ENCODE measurements around the gene NACC2. TPM values are rescaled to one million over a fixed set of nuclear protein-coding genes. Genes with fewer than 3 reads are reported as not detected.

The NACC2 gene
- polyA plus RNA-seq, 1 of the 3 experiments (the other 2 are of a cell fraction), result 22.1 TPM

GRCh38 chr9:136142414-136142796 lies 47.3 kb upstream of the NACC2 start:
- DNase-seq, result no peak
- Histone ChIP-seq H3K36me3 (replicated peaks in 1 of 2; ENCODE audit: control insufficient read depth in 1 of 2, insufficient read depth in 2 of 2, low read length in 1 of 2) (no peaks in the 10 kb centered on the region), H3K4me1 (ENCODE audit: control insufficient read depth in 1 of 2, insufficient read depth in 2 of 2, low read depth in 1 of 2, low read length in 1 of 2) (peaks cover 0 to 3% of the 10 kb centered on the region in 2 experiments; a peak in 1 of 4 replicates), H3K9ac (no peak overlapping the region), H3K79me2 (ENCODE audit: insufficient read depth) (no peaks in the 10 kb centered on the region), H4K20me1 (ENCODE audit: insufficient read depth) (no peaks in the 10 kb centered on the region), H3K4me3 (ENCODE audit: low read depth in 2 of 2, low read length in 1 of 2) (no peak overlapping the region), H3K27me3 (ENCODE audit: insufficient read depth) (peaks cover 36% of the 10 kb centered on the region), H3K9me2 (no peaks in the 10 kb centered on the region), H3K9me3 (no peaks in the 10 kb centered on the region), H3K27ac (ENCODE audit: low read depth in 2 of 2, low read length in 1 of 2) (no peak overlapping the region), H2AFZ (ENCODE audit: low read depth) (no peak overlapping the region), H3F3A (replicated peaks; ENCODE audit: insufficient read depth) (no peaks in the 10 kb centered on the region), H3K4me2 (no peak overlapping the region)
- no peak for TF ChIP-seq TCF12 (IDR thresholded peaks at IDR 0.05)
- TF ChIP-seq RFX5 (IDR thresholded peaks at IDR 0.05; ENCODE audit: low read length), result no peak
- no peak for TF ChIP-seq USF2 (IDR thresholded peaks at IDR 0.05; ENCODE audit: borderline replicate concordance, low read depth, low read length)
- no peak for TF ChIP-seq POLR2AphosphoS5 (IDR thresholded peaks at IDR 0.05; ENCODE audit: low read depth, low read length)
- no peak for TF ChIP-seq NFIC (IDR thresholded peaks at IDR 0.05; ENCODE audit: borderline replicate concordance)
- no peak for TF ChIP-seq ELF1 (IDR thresholded peaks at IDR 0.05)
- TF ChIP-seq CTCF (IDR thresholded peaks at IDR 0.05), result no peak
- TF ChIP-seq MXI1 (IDR thresholded peaks at IDR 0.05; ENCODE audit: low read depth, low read length), result no peak
- no peak for TF ChIP-seq MEF2A (IDR thresholded peaks at IDR 0.05; ENCODE audit: borderline replicate concordance, low read depth)
- TF ChIP-seq FOSL2 (IDR thresholded peaks at IDR 0.05; ENCODE audit: borderline replicate concordance, low read depth), result no peak
- no peak for TF ChIP-seq USF1 (IDR thresholded peaks at IDR 0.05; ENCODE audit: borderline replicate concordance, low read depth)
- no peak for TF ChIP-seq FOXM1 (IDR thresholded peaks at IDR 0.05; ENCODE audit: low read depth)
- no peak for TF ChIP-seq TAF1 (IDR thresholded peaks at IDR 0.05; ENCODE audit: borderline replicate concordance, low read depth, low read length)
- no peak for TF ChIP-seq NRF1 (IDR thresholded peaks at IDR 0.05; ENCODE audit: low read depth, low read length)
- no peak for TF ChIP-seq SMC3 (IDR thresholded peaks at IDR 0.05; ENCODE audit: low read depth, low read length)
- no peak for TF ChIP-seq RCOR1 (IDR thresholded peaks at IDR 0.05; ENCODE audit: low read length)
- no peak for TF ChIP-seq ZBTB33 (IDR thresholded peaks at IDR 0.05; ENCODE audit: borderline replicate concordance, low read depth)
- TF ChIP-seq YY1 (IDR thresholded peaks at IDR 0.05; ENCODE audit: low read depth), result no peak
- TF ChIP-seq SIN3A (IDR thresholded peaks at IDR 0.05; ENCODE audit: borderline replicate concordance, low read depth, low read length), result no peak
- no peak for TF ChIP-seq IRF3 (IDR thresholded peaks at IDR 0.05; ENCODE audit: low read depth, low read length)
- POLR2A ChIA-PET, result no interaction called here
- WGBS (ENCODE audit: low lambda C conversion rate), result 86% methylated on average over 1 of the region's 6 CpGs
- CTCF ChIA-PET, result interaction anchor here (0.6 to 2.4 kb wide), 2 partner anchors 20 to 142 kb away, joined by 3 to 12 read pairs; no protein-coding TSS in a partner anchor
